Lower lobe of right lung (tissue), 2 donors: Measurements from ENCODE around the gene TWF2. TPM values are rescaled to one million over a fixed set of nuclear protein-coding genes. Genes with fewer than 3 reads are reported as not detected.

Source experiments
- ATAC-seq, 2 donors: fragments of 200-7000 bp; cut with Tn5 transposase; one replicate each; pipeline ENCODE4 v1.9.1; 2020 to 2022; ENCODE audit warnings: mild to moderate bottlenecking in 2 of 2, moderate library complexity in 2 of 2
- DNase-seq: peaks from one replicate; pipeline ENCODE4 v3.0.0-alpha.2; 2020
- H3K27ac ChIP-seq: fragments of 200-600 bp; one replicate; pipeline ENCODE4 v1.8.0; 2022
- H3K27me3 ChIP-seq: fragments of 200-600 bp; one replicate; pipeline ENCODE4 v1.8.0; 2022; ENCODE audit warnings: low read depth
- H3K36me3 ChIP-seq: fragments of 200-600 bp; one replicate; pipeline ENCODE4 v1.8.0; 2022; ENCODE audit warnings: mild to moderate bottlenecking
- H3K4me1 ChIP-seq: fragments of 200-600 bp; one replicate; pipeline ENCODE4 v1.8.0; 2022
- H3K4me3 ChIP-seq: fragments of 200-600 bp; one replicate; pipeline ENCODE4 v1.8.0; 2022; ENCODE audit warnings: mild to moderate bottlenecking
- H3K9me3 ChIP-seq: fragments of 200-600 bp; one replicate; pipeline ENCODE4 v1.8.0; 2022
- CTCF ChIP-seq: fragments of 200-600 bp; IDR thresholded peaks from one replicate; pipeline ENCODE4 v1.8.0; 2022; ENCODE audit warnings: antibody characterized with exemption, mild to moderate bottlenecking
- intact Hi-C: fragments of 100-400 bp; cut with DNase I; formaldehyde crosslinking; loops from one replicate; pipeline ENCODE4 v1.11.0; 2022
- total RNA-seq: library from RNA; stranded (reverse); fragmentation: NEBNext Ultra II Directional; extraction: Animal tissue kit (Norgen Biotek cat#: 25700); gene quantifications from one replicate; pipeline ENCODE4 v1.2.1, GENCODE V29; 2021
- donor health status: DM: no; HTN: yes; CAD: no; lungs with severe emphysema.

The TWF2 gene
- total RNA-seq, 1 donor from 2014 or later, result 62.2 TPM

- DNase-seq (peak; percentile 64), ATAC-seq (peak in 1 of 2 donors; percentile 16)
- intact Hi-C loops, result no loop called here
- peaks cover 68% of the 10 kb centered on the region for H3K4me1 ChIP-seq
- no peak for TF ChIP-seq CTCF
- peak overlapping the region; percentile 99 for H3K4me3 ChIP-seq
- H3K27ac ChIP-seq, result peak overlapping the region; percentile 93
- H3K9me3 ChIP-seq, result no peaks in the 10 kb centered on the region
- no peaks in the 10 kb centered on the region for H3K27me3 ChIP-seq
- no peaks in the 10 kb centered on the region for H3K36me3 ChIP-seq
These were observed 1.3 kb upstream of the TWF2 start for GRCh38 chr3:52240059-52240885.

DNA sequence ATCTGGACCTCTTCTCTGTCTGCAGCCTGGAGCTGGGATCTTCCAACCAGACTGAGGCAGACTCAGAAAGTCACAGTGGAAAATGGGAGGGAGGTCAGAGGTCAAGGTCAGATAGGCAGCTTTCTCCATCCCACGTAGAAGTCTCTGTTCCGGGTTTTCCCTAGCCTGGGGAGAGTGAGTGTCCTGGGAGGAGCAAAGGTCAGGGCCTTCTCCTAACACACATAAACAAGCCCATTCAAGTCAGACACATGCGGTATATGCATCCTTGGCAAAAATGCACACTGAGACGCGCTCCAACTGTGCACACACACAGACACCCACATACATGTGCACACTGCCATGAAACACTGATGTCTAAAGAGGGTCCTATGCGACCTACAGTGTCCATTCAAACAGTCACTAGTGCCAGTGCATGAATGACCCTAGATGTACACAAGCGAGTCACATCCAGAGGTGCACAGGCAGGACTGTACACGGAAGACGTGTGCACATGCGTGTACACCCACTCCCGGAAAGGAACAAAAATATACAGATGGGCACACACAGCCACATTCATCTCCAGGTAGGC, 681 bp downstream of the TWF2 start:
- ATAC-seq (peak; percentile 1 to 12), DNase-seq (no peak)
- no peaks in the 10 kb centered on the region for H3K27me3 ChIP-seq
- intact Hi-C loops, result loop anchor here (10.0 kb wide), 1 partner anchor 97 kb away; no protein-coding TSS in a partner anchor
- TF ChIP-seq CTCF, result no peak
- peaks cover 50% of the 10 kb centered on the region for H3K4me1 ChIP-seq
- H3K9me3 ChIP-seq, result no peaks in the 10 kb centered on the region
- peak overlapping the region; percentile 93 for H3K27ac ChIP-seq
- peak overlapping the region; percentile 99 for H3K4me3 ChIP-seq
- peaks cover 14% of the 10 kb centered on the region for H3K36me3 ChIP-seq

- H3K27me3 ChIP-seq, result no peaks in the 10 kb centered on the region
- intact Hi-C loops, result loop anchor here (10.0 kb wide), 1 partner anchor 97 kb away; no protein-coding TSS in a partner anchor
- H3K9me3 ChIP-seq, result no peaks in the 10 kb centered on the region
- ATAC-seq (peak; percentile 70 to 73), DNase-seq (peak; percentile 81)
- no peak for TF ChIP-seq CTCF
- peak overlapping the region; percentile 93 for H3K27ac ChIP-seq
- peaks cover 20% of the 10 kb centered on the region for H3K36me3 ChIP-seq
- H3K4me1 ChIP-seq, result peaks cover 50% of the 10 kb centered on the region
- H3K4me3 ChIP-seq, result peak overlapping the region; percentile 99
These were observed 1.2 kb downstream of the TWF2 start for GRCh38 chr3:52237657-52238172.

GRCh38 chr3:52237006-52237656, 1.8 kb downstream of the TWF2 start:
- Histone ChIP-seq H3K4me1 (peaks cover 55% of the 10 kb centered on the region), H3K4me3 (peak overlapping the region; percentile 99), H3K27ac (peak overlapping the region; percentile 93), H3K36me3 (peaks cover 26% of the 10 kb centered on the region), H3K9me3 (no peaks in the 10 kb centered on the region), H3K27me3 (no peaks in the 10 kb centered on the region)
- intact Hi-C loops, result loop anchor here (10.0 kb wide), 1 partner anchor 98 kb away; no protein-coding TSS in a partner anchor
- no peak for TF ChIP-seq CTCF
- ATAC-seq (no peak), DNase-seq (peak; percentile 34)

DNA sequence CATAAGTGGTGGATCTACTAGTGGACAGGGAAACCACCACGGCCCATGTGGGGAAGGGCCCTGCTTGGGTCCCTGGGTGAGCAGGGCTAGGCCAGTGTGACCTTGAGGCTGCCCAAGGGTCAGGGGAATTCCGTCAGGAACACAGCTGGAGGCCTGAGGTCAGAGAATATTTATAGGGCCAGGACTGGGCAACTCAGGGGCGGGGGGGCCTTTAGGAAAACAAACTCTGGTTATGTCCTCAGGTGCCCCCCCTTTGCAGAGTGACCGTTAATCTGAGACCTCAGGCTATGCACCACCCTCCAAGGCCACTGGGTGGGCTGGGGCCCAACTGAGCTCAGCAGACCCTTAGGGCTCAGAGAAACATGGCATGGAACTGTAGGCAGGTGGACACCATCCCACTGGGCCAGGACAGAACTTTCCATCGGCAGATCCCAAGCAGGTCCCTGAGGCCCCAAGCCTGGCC, 2.5 kb downstream of the TWF2 start:
- Histone ChIP-seq H3K4me1 (peaks cover 61% of the 10 kb centered on the region), H3K27me3 (no peaks in the 10 kb centered on the region), H3K9me3 (no peaks in the 10 kb centered on the region), H3K4me3 (no peak overlapping the region), H3K27ac (peak overlapping the region; percentile 93), H3K36me3 (peaks cover 32% of the 10 kb centered on the region)
- TF ChIP-seq CTCF, result no peak
- no peak for ATAC-seq
- intact Hi-C loops, result loop anchor here (10.0 kb wide), 1 partner anchor 98 kb away; no protein-coding TSS in a partner anchor
- peak; percentile 26 for DNase-seq
